GM12864 (cell line): Measurements from ENCODE around the gene GRAP2.

Source experiments
- DNase-seq: peaks from one replicate; pipeline ENCODE4 v3.0.0-alpha.2; 2011; ENCODE audit warnings: low read depth
- H3K4me3 ChIP-seq: 2 replicates; pipeline ENCODE4 v1.5.1; 2011; ENCODE audit warnings: mild to moderate bottlenecking, low read depth, low read length, control low read depth
- CTCF ChIP-seq: IDR thresholded peaks from 2 replicates; pipeline ENCODE4 v1.5.1; 2011; ENCODE audit warnings: low read depth, mild to moderate bottlenecking, moderate library complexity, low read length, control low read depth, inconsistent platforms; ENCODE audit errors: missing control alignments

GRAP2 gene

GRCh38 chr22:39933741-39934140 is 32.9 kb downstream of the GRAP2 start:
- H3K4me3 ChIP-seq, result no peak overlapping the region
- no peak for TF ChIP-seq CTCF

GRCh38 chr22:39935116-39935515 is 34.2 kb downstream of the GRAP2 start:
- DNase-seq, result no peak
- no peak overlapping the region for H3K4me3 ChIP-seq
- TF ChIP-seq CTCF, result no peak

More at GRCh38 chr22:39933741-39934140, 32.9 kb downstream of the GRAP2 start:
- DNase-seq, result no peak

GRCh38 chr22:39935612-39936011 is 34.7 kb downstream of the GRAP2 start:
- TF ChIP-seq CTCF, result no peak
- no peak overlapping the region for H3K4me3 ChIP-seq
- DNase-seq, result no peak

- no peak overlapping the region for H3K4me3 ChIP-seq
- TF ChIP-seq CTCF, result no peak
- no peak for DNase-seq
Observed at GRCh38 chr22:39936523-39937145, 35.8 kb downstream of the GRAP2 start.

- no peak for DNase-seq
- H3K4me3 ChIP-seq, result no peak overlapping the region
- no peak for TF ChIP-seq CTCF
Observed at GRCh38 chr22:39937906-39938305, 37.0 kb downstream of the GRAP2 start.

GRCh38 chr22:39938509-39939111 is 37.7 kb downstream of the GRAP2 start:
- H3K4me3 ChIP-seq, result no peak overlapping the region
- TF ChIP-seq CTCF, result no peak
- no peak for DNase-seq

GRCh38 chr22:39939830-39940229 is 38.9 kb downstream of the GRAP2 start:
- TF ChIP-seq CTCF, result no peak
- H3K4me3 ChIP-seq, result no peak overlapping the region
- no peak for DNase-seq
